Natural killer cell (primary cell): ENCODE results near the gene ROBO1. TPM values are rescaled to one million over a fixed set of nuclear protein-coding genes. Genes with fewer than 3 reads are reported as not detected.

Experiments used
- ATAC-seq, 3 donors: fragments of 150-1000 bp in 2 of 3; fragments of 200-7000 bp in 1 of 3; cut with Tn5 transposase; 1 replicate in 1 of 3; 2 replicates in 2 of 3; pipeline ENCODE4 v1.10.0; 2021; ENCODE audit warnings: mild to moderate bottlenecking in 2 of 3, moderate library complexity in 2 of 3
- DNase-seq, 2 donors: peaks; one replicate each; pipeline versions ENCODE4 v3.0.0 to v3.0.0-alpha.2; 2013 to 2021; ENCODE audit warnings: mixed read lengths in 1 of 2
- H3K27ac ChIP-seq: one replicate; pipeline ENCODE4 v1.5.1; 2013; ENCODE audit warnings: mild to moderate bottlenecking, low read length
- H3K27me3 ChIP-seq: one replicate; pipeline ENCODE4 v1.6.1; 2013; ENCODE audit warnings: low read length; ENCODE audit not compliant: control insufficient read depth, insufficient read depth
- H3K36me3 ChIP-seq: one replicate; pipeline ENCODE4 v1.6.1; 2013; ENCODE audit warnings: low read length; ENCODE audit not compliant: control insufficient read depth, insufficient read depth
- H3K4me1 ChIP-seq: one replicate; pipeline ENCODE4 v1.6.1; 2013; ENCODE audit warnings: low read length; ENCODE audit not compliant: control insufficient read depth, insufficient read depth
- H3K4me3 ChIP-seq: one replicate; pipeline ENCODE4 v1.5.1; 2013; ENCODE audit warnings: low read length
- H3K9me3 ChIP-seq: one replicate; pipeline ENCODE4 v1.6.1; 2013; ENCODE audit warnings: low read length; ENCODE audit not compliant: control insufficient read depth, insufficient read depth
- H3K27ac Mint-ChIP-seq, 2 donors: one replicate each; pipeline ENCODE4 v1.8.0; 2022; ENCODE audit warnings: mild to moderate bottlenecking in 2 of 2, mixed read lengths in 2 of 2, moderate library complexity in 1 of 2
- H3K27me3 Mint-ChIP-seq, 2 donors: one replicate each; pipeline ENCODE4 v1.8.0; 2022; ENCODE audit warnings: low read depth in 2 of 2, mixed read lengths in 2 of 2
- H3K36me3 Mint-ChIP-seq: one replicate; pipeline ENCODE4 v1.8.0; 2022; ENCODE audit warnings: mixed read lengths
- H3K4me1 Mint-ChIP-seq, 2 donors: one replicate each; pipeline ENCODE4 v1.8.0; 2022; ENCODE audit warnings: mixed read lengths in 2 of 2
- H3K4me3 Mint-ChIP-seq: one replicate; pipeline ENCODE4 v1.8.0; 2022; ENCODE audit warnings: mild to moderate bottlenecking, moderate library complexity, mixed read lengths
- H3K9me3 Mint-ChIP-seq, 2 donors: one replicate each; pipeline ENCODE4 v1.8.0; 2022; ENCODE audit warnings: mixed read lengths in 2 of 2
- WGBS: methylation state at CpG from one replicate; pipeline ENCODE4 v1.1.7; 2013; ENCODE audit warnings: missing lambda C conversion rate; ENCODE audit not compliant: insufficient coverage; 5-methylcytosine and 5-hydroxymethylcytosine counted together
- intact Hi-C: fragments of 100-400 bp; cut with micrococcal nuclease; formaldehyde crosslinking; loops from one replicate; pipeline ENCODE4 v1.14.2; 2022
- total RNA-seq, 4 donors: library from RNA; stranded (reverse); fragments of 120-200 nt in 1 of 4; gene quantifications; one replicate each; pipeline versions ENCODE4 v1.2.3 to v1.2.4, GENCODE V29; 2013 to 2022
- TF ChIP-seq, protein P1 (sequence below): fragments of 200-600 bp; IDR thresholded peaks from one replicate; pipeline ENCODE4 v1.8.0; 2022; ENCODE audit warnings: antibody characterized with exemption

ROBO1 gene
- total RNA-seq, 3 donors from 2014 or later (not counting 1 experiment from before 2014, with no cell fraction given), result 0.07 TPM; not detected in 2

DNA sequence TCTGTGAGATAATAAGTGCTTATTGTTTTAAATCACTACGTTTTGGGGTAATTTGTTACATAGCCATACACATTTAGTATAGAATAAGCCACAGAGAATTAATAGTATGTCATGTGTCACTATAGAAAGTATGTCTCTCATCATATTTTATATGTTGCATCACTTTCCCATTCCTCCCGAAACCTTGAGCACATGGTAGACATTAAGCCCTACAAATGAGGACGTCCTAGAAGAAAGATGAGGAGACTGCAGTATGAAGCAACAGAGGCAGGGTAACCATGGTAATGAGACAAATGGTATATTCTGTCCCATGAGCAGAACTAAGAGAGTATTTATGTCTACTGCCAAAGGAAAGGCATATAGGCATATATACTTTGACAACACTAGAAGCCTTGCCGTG lies 720.2 kb downstream of the ROBO1 start:
- WGBS, result 97% methylated on average over 2 of the region's 4 CpGs
- Histone ChIP-seq H3K4me1 (no peaks in the 10 kb centered on the region), H3K36me3 (no peaks in the 10 kb centered on the region), H3K27ac (no peak overlapping the region), H3K9me3 (peaks cover 5% of the 10 kb centered on the region), H3K4me3 (no peak overlapping the region), H3K27me3 (no peaks in the 10 kb centered on the region)
- TF ChIP-seq, protein P1, sequence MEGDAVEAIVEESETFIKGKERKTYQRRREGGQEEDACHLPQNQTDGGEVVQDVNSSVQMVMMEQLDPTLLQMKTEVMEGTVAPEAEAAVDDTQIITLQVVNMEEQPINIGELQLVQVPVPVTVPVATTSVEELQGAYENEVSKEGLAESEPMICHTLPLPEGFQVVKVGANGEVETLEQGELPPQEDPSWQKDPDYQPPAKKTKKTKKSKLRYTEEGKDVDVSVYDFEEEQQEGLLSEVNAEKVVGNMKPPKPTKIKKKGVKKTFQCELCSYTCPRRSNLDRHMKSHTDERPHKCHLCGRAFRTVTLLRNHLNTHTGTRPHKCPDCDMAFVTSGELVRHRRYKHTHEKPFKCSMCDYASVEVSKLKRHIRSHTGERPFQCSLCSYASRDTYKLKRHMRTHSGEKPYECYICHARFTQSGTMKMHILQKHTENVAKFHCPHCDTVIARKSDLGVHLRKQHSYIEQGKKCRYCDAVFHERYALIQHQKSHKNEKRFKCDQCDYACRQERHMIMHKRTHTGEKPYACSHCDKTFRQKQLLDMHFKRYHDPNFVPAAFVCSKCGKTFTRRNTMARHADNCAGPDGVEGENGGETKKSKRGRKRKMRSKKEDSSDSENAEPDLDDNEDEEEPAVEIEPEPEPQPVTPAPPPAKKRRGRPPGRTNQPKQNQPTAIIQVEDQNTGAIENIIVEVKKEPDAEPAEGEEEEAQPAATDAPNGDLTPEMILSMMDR, result no peak
- H3K4me1 Mint-ChIP-seq, result no peaks in the 10 kb centered on the region
- no peaks in the 10 kb centered on the region for H3K27me3 Mint-ChIP-seq
- no peak for DNase-seq
- H3K27ac Mint-ChIP-seq, result no peak overlapping the region
- intact Hi-C loops, result no loop called here
- ATAC-seq, result no peak
- H3K36me3 Mint-ChIP-seq, result peaks cover 4% of the 10 kb centered on the region
- peaks cover 20 to 24% of the 10 kb centered on the region in 2 donors for H3K9me3 Mint-ChIP-seq
- H3K4me3 Mint-ChIP-seq, result no peak overlapping the region

DNA sequence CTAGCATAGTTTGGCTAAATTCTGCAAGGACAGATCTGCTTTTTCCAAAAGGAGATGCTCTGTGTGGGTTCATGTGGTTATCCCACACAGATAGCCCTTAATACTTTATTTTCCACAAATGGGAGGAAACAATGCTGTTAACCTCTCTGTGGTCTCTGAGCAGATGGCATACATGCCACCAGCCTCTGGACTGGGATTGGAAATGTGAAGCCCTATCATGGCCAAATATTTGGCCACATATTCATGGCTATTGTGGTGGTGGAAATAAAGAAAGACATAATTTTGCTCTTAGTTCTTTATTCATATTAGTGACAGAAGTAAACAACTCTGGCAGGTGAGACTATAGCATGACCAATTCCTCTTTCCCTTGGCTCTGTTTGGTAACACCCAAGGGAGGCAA lies 726.2 kb downstream of the ROBO1 start:
- Histone ChIP-seq H3K4me1 (no peaks in the 10 kb centered on the region), H3K4me3 (no peak overlapping the region), H3K9me3 (no peaks in the 10 kb centered on the region), H3K36me3 (no peaks in the 10 kb centered on the region), H3K27ac (no peak overlapping the region), H3K27me3 (no peaks in the 10 kb centered on the region)
- ATAC-seq, result no peak
- Mint-ChIP-seq H3K9me3 (peaks cover 2 to 7% of the 10 kb centered on the region in 2 donors), H3K4me1 (no peaks in the 10 kb centered on the region), H3K27ac (no peak overlapping the region), H3K27me3 (no peaks in the 10 kb centered on the region), H3K4me3 (no peak overlapping the region), H3K36me3 (no peaks in the 10 kb centered on the region)
- TF ChIP-seq, protein P1, result no peak
- DNase-seq, result no peak
- intact Hi-C loops, result no loop called here

DNA sequence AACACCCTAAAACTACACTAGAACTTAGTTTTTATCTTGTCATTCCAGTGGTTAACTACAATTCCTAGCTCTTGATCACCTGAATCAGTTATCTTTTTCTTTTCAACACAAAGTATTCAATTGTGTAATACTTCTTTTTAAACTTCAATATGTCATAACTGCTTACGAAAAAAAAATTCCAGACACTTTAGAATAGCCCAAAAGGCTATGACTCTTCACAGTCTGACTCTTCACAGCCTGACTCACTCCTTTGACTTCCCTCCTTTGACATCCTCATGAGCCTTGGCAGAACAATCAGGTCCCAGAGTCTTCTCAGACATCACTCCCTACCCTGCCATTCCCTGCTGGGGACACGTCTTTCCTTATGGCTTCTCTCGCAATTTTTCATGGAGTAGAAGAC lies 727.1 kb downstream of the ROBO1 start:
- intact Hi-C loops, result no loop called here
- ATAC-seq, result no peak
- Histone ChIP-seq H3K27ac (no peak overlapping the region), H3K4me1 (no peaks in the 10 kb centered on the region), H3K36me3 (no peaks in the 10 kb centered on the region), H3K4me3 (no peak overlapping the region), H3K9me3 (no peaks in the 10 kb centered on the region), H3K27me3 (no peaks in the 10 kb centered on the region)
- Mint-ChIP-seq H3K9me3 (peaks cover 2 to 7% of the 10 kb centered on the region in 2 donors), H3K4me1 (no peaks in the 10 kb centered on the region), H3K4me3 (no peak overlapping the region), H3K36me3 (no peaks in the 10 kb centered on the region), H3K27me3 (no peaks in the 10 kb centered on the region), H3K27ac (no peak overlapping the region)
- TF ChIP-seq, protein P1, result no peak
- 87% methylated on average over 2 of the region's 3 CpGs for WGBS
- DNase-seq, result no peak

DNA sequence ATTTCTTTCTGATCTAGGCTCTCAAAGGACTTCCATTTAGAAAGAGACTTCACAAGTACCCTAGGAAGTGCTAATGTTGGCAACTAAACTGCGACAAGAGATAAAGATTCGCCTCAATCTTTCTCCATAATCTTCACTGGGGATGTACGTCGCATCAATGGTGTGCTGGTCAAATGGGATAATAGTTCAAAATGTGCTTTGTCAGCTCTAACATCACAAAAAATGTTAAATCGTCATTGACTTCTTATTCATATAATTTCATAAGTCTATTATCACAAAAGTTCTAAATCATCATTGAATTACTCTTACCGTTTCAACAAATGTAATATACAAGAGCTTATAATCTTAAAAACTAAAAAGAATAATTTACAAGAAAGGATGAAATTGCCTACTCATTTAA lies 727.7 kb downstream of the ROBO1 start:
- WGBS, result 93% methylated on average over 4 of the region's 6 CpGs
- Mint-ChIP-seq H3K27ac (no peak overlapping the region), H3K36me3 (no peaks in the 10 kb centered on the region), H3K4me1 (no peaks in the 10 kb centered on the region), H3K27me3 (no peaks in the 10 kb centered on the region), H3K9me3 (peaks cover 2 to 8% of the 10 kb centered on the region in 2 donors), H3K4me3 (no peak overlapping the region)
- intact Hi-C loops, result no loop called here
- no peaks in the 10 kb centered on the region for H3K36me3 ChIP-seq
- DNase-seq (no peak), ATAC-seq (no peak)
- no peaks in the 10 kb centered on the region for H3K4me1 ChIP-seq
- H3K9me3 ChIP-seq, result no peaks in the 10 kb centered on the region
- TF ChIP-seq, protein P1, result no peak
- H3K27ac ChIP-seq, result no peak overlapping the region
- no peaks in the 10 kb centered on the region for H3K27me3 ChIP-seq
- H3K4me3 ChIP-seq, result no peak overlapping the region
